ENCODE measurements around the gene VEZT. TPM values are rescaled to one million over a fixed set of nuclear protein-coding genes. Genes with fewer than 3 reads are reported as not detected.
"Not testable (repeated sequence)": the region's sequence is repeated elsewhere in the genome, so short reads cannot be mapped to it uniquely, and the experiment has no call there.

Gene VEZT
- total RNA-seq, 1 donor from 2014 or later, result 20.2 TPM

GRCh38 chr12:95318071-95318545 is 100.5 kb downstream of the VEZT start:
- ATAC-seq, result peak; percentile 60

GRCh38 chr12:95319694-95320331 is 102.2 kb downstream of the VEZT start:
- DNase-seq (ENCODE audit: low spot score), result no peak
- ATAC-seq, result no peak

More at GRCh38 chr12:95318071-95318545, 100.5 kb downstream of the VEZT start:
- no peak for DNase-seq (ENCODE audit: low spot score)

GRCh38 chr12:95321516-95322246 is 104.1 kb downstream of the VEZT start:
- DNase-seq (ENCODE audit: low spot score) (no peak), ATAC-seq (no peak)

GRCh38 chr12:95322326-95322725 is 104.7 kb downstream of the VEZT start:
- DNase-seq (ENCODE audit: low spot score) (no peak), ATAC-seq (no peak)

GRCh38 chr12:95323212-95323611 is 105.6 kb downstream of the VEZT start:
- peak; percentile 48 for ATAC-seq

GRCh38 chr12:95324246-95324645 is 106.6 kb downstream of the VEZT start:
- DNase-seq (ENCODE audit: low spot score); ATAC-seq: not testable (repeated sequence)

More at GRCh38 chr12:95323212-95323611, 105.6 kb downstream of the VEZT start:
- DNase-seq (ENCODE audit: low spot score), result no peak

GRCh38 chr12:95325501-95325900 is 107.9 kb downstream of the VEZT start:
- ATAC-seq (no peak), DNase-seq (ENCODE audit: low spot score) (no peak)

GRCh38 chr12:95326445-95326844 is 108.8 kb downstream of the VEZT start:
- ATAC-seq, result no peak
- no peak for DNase-seq (ENCODE audit: low spot score)

- ATAC-seq, result no peak
Measured at GRCh38 chr12:95326855-95327254, 109.2 kb downstream of the VEZT start.

GRCh38 chr12:95328708-95329107 is 111.1 kb downstream of the VEZT start:
- ATAC-seq (no peak), DNase-seq (ENCODE audit: low spot score) (no peak)

More at GRCh38 chr12:95326855-95327254, 109.2 kb downstream of the VEZT start:
- DNase-seq (ENCODE audit: low spot score), result no peak

GRCh38 chr12:95335948-95336347 is 118.3 kb downstream of the VEZT start:
- DNase-seq (ENCODE audit: low spot score) (no peak), ATAC-seq (no peak)

GRCh38 chr12:95336387-95337067 is 118.9 kb downstream of the VEZT start:
- ATAC-seq, result peak; percentile 100
- peak; percentile 79 for DNase-seq (ENCODE audit: low spot score)

GRCh38 chr12:95337146-95337545 is 119.5 kb downstream of the VEZT start:
- no peak for ATAC-seq
- no peak for DNase-seq (ENCODE audit: low spot score)

GRCh38 chr12:95339086-95339788 is 121.6 kb downstream of the VEZT start:
- ATAC-seq (no peak), DNase-seq (ENCODE audit: low spot score) (no peak)

GRCh38 chr12:95342008-95342407 is 124.4 kb downstream of the VEZT start:
- no peak for DNase-seq (ENCODE audit: low spot score)
- no peak for ATAC-seq

GRCh38 chr12:95343461-95344230 is 126.0 kb downstream of the VEZT start:
- DNase-seq (ENCODE audit: low spot score) (no peak), ATAC-seq (no peak)

GRCh38 chr12:95349291-95349690 is 131.7 kb downstream of the VEZT start:
- DNase-seq (ENCODE audit: low spot score) (no peak), ATAC-seq (no peak)

- ATAC-seq (peak; percentile 98), DNase-seq (ENCODE audit: low spot score) (peak; percentile 55)
Measured at GRCh38 chr12:95351748-95352147, 134.1 kb downstream of the VEZT start.
